ENCODE data around the gene MRPL44. TPM values are rescaled to one million over a fixed set of nuclear protein-coding genes. Genes with fewer than 3 reads are reported as not detected.
"Not testable (repeated sequence)": the region's sequence is repeated elsewhere in the genome, so short reads cannot be mapped to it uniquely, and the experiment has no call there.

Gene MRPL44
- polyA plus RNA-seq, 2 donors, result 8.6 to 17.8 TPM

- no peaks in the 10 kb centered on the region for H3K27me3 ChIP-seq (ENCODE audit: control insufficient read depth in 1 of 2, insufficient read depth in 2 of 2, low read length in 2 of 2)
- no peak overlapping the region for H3K4me3 ChIP-seq (ENCODE audit: low read depth in 1 of 2, low read length in 2 of 2)
- H3K27ac ChIP-seq (ENCODE audit: low read depth in 2 of 2, low read length in 1 of 2), result no peak overlapping the region
- no peaks in the 10 kb centered on the region for H3K9me3 ChIP-seq (ENCODE audit: control insufficient read depth in 2 of 2, insufficient read depth in 1 of 2, low read depth in 1 of 2, low read length in 1 of 2)
- H3K36me3 ChIP-seq (ENCODE audit: control insufficient read depth in 2 of 2, insufficient read depth in 2 of 2, low read length in 1 of 2), result no peaks in the 10 kb centered on the region
- H3K4me1 ChIP-seq (ENCODE audit: control insufficient read depth in 2 of 2, insufficient read depth in 2 of 2, low read length in 1 of 2), result peaks cover 1 to 2% of the 10 kb centered on the region in 2 donors
Measured at GRCh38 chr2:223935459-223936125, 21.7 kb upstream of the MRPL44 start.

GRCh38 chr2:223936862-223937326 is 20.4 kb upstream of the MRPL44 start:
- Histone ChIP-seq H3K36me3 (ENCODE audit: control insufficient read depth in 2 of 2, insufficient read depth in 2 of 2, low read length in 1 of 2) (no peaks in the 10 kb centered on the region), H3K4me1 (ENCODE audit: control insufficient read depth in 2 of 2, insufficient read depth in 2 of 2, low read length in 1 of 2) (peaks cover 0 to 4% of the 10 kb centered on the region in 2 donors), H3K27ac (ENCODE audit: low read depth in 2 of 2, low read length in 1 of 2) (no peak overlapping the region), H3K27me3 (ENCODE audit: control insufficient read depth in 1 of 2, insufficient read depth in 2 of 2, low read length in 2 of 2) (no peaks in the 10 kb centered on the region), H3K9me3 (ENCODE audit: control insufficient read depth in 2 of 2, insufficient read depth in 1 of 2, low read depth in 1 of 2, low read length in 1 of 2) (no peaks in the 10 kb centered on the region), H3K4me3 (ENCODE audit: low read depth in 1 of 2, low read length in 2 of 2) (no peak overlapping the region)
- WGBS, 2 donors, result 66 to 69% methylated on average over 5 of the region's 5 CpGs

- Histone ChIP-seq H3K9me3 (ENCODE audit: control insufficient read depth in 2 of 2, insufficient read depth in 1 of 2, low read depth in 1 of 2, low read length in 1 of 2) (no peaks in the 10 kb centered on the region), H3K4me1 (ENCODE audit: control insufficient read depth in 2 of 2, insufficient read depth in 2 of 2, low read length in 1 of 2) (peaks cover 0 to 4% of the 10 kb centered on the region in 2 donors), H3K4me3 (ENCODE audit: low read depth in 1 of 2, low read length in 2 of 2) (no peak overlapping the region), H3K27me3 (ENCODE audit: control insufficient read depth in 1 of 2, insufficient read depth in 2 of 2, low read length in 2 of 2) (no peaks in the 10 kb centered on the region), H3K27ac (ENCODE audit: low read depth in 2 of 2, low read length in 1 of 2) (no peak overlapping the region), H3K36me3 (ENCODE audit: control insufficient read depth in 2 of 2, insufficient read depth in 2 of 2, low read length in 1 of 2) (no peaks in the 10 kb centered on the region)
- 2 to 5% methylated on average over 1 of the region's 1 CpG for WGBS, 2 donors
Measured at GRCh38 chr2:223937535-223937934, 19.7 kb upstream of the MRPL44 start.

- not testable (repeated sequence) for H3K4me3 ChIP-seq (ENCODE audit: low read depth in 1 of 2, low read length in 2 of 2); H3K4me1 ChIP-seq (ENCODE audit: control insufficient read depth in 2 of 2, insufficient read depth in 2 of 2, low read length in 1 of 2); H3K27me3 ChIP-seq (ENCODE audit: control insufficient read depth in 1 of 2, insufficient read depth in 2 of 2, low read length in 2 of 2); H3K27ac ChIP-seq (ENCODE audit: low read depth in 2 of 2, low read length in 1 of 2); H3K36me3 ChIP-seq (ENCODE audit: control insufficient read depth in 2 of 2, insufficient read depth in 2 of 2, low read length in 1 of 2); H3K9me3 ChIP-seq (ENCODE audit: control insufficient read depth in 2 of 2, insufficient read depth in 1 of 2, low read depth in 1 of 2, low read length in 1 of 2)
- WGBS, 2 donors, result 44 to 51% methylated on average over 2 of the region's 2 CpGs
Measured at GRCh38 chr2:223939438-223939837, 17.8 kb upstream of the MRPL44 start.

- no peak overlapping the region for H3K4me3 ChIP-seq (ENCODE audit: low read depth in 1 of 2, low read length in 2 of 2)
- H3K36me3 ChIP-seq (ENCODE audit: control insufficient read depth in 2 of 2, insufficient read depth in 2 of 2, low read length in 1 of 2), result no peaks in the 10 kb centered on the region
- H3K9me3 ChIP-seq (ENCODE audit: control insufficient read depth in 2 of 2, insufficient read depth in 1 of 2, low read depth in 1 of 2, low read length in 1 of 2), result no peaks in the 10 kb centered on the region
- WGBS, 2 donors, result 50 to 55% methylated on average over 12 of the region's 12 CpGs
- H3K27ac ChIP-seq (ENCODE audit: low read depth in 2 of 2, low read length in 1 of 2), result no peak overlapping the region
- peaks cover 3 to 4% of the 10 kb centered on the region in 2 donors for H3K4me1 ChIP-seq (ENCODE audit: control insufficient read depth in 2 of 2, insufficient read depth in 2 of 2, low read length in 1 of 2)
- H3K27me3 ChIP-seq (ENCODE audit: control insufficient read depth in 1 of 2, insufficient read depth in 2 of 2, low read length in 2 of 2), result no peaks in the 10 kb centered on the region
Measured at GRCh38 chr2:223941579-223942277, 15.5 kb upstream of the MRPL44 start.

GRCh38 chr2:223943135-223943534 is 14.1 kb upstream of the MRPL44 start:
- Histone ChIP-seq H3K27ac (ENCODE audit: low read depth in 2 of 2, low read length in 1 of 2) (no peak overlapping the region), H3K27me3 (ENCODE audit: control insufficient read depth in 1 of 2, insufficient read depth in 2 of 2, low read length in 2 of 2) (no peaks in the 10 kb centered on the region), H3K9me3 (ENCODE audit: control insufficient read depth in 2 of 2, insufficient read depth in 1 of 2, low read depth in 1 of 2, low read length in 1 of 2) (no peaks in the 10 kb centered on the region), H3K4me3 (ENCODE audit: low read depth in 1 of 2, low read length in 2 of 2) (no peak overlapping the region), H3K36me3 (ENCODE audit: control insufficient read depth in 2 of 2, insufficient read depth in 2 of 2, low read length in 1 of 2) (no peaks in the 10 kb centered on the region), H3K4me1 (ENCODE audit: control insufficient read depth in 2 of 2, insufficient read depth in 2 of 2, low read length in 1 of 2) (peaks cover 3 to 10% of the 10 kb centered on the region in 2 donors)
- WGBS, 2 donors, result 67 to 71% methylated on average over 1 of the region's 1 CpG

GRCh38 chr2:223943561-223944008 is 13.7 kb upstream of the MRPL44 start:
- no peaks in the 10 kb centered on the region for H3K27me3 ChIP-seq (ENCODE audit: control insufficient read depth in 1 of 2, insufficient read depth in 2 of 2, low read length in 2 of 2)
- 16 to 21% methylated on average over 7 of the region's 7 CpGs for WGBS, 2 donors
- H3K9me3 ChIP-seq (ENCODE audit: control insufficient read depth in 2 of 2, insufficient read depth in 1 of 2, low read depth in 1 of 2, low read length in 1 of 2), result no peaks in the 10 kb centered on the region
- no peaks in the 10 kb centered on the region for H3K36me3 ChIP-seq (ENCODE audit: control insufficient read depth in 2 of 2, insufficient read depth in 2 of 2, low read length in 1 of 2)
- H3K4me3 ChIP-seq (ENCODE audit: low read depth in 1 of 2, low read length in 2 of 2), result peak overlapping the region in 1 of 2 donors; percentile 83
- H3K4me1 ChIP-seq (ENCODE audit: control insufficient read depth in 2 of 2, insufficient read depth in 2 of 2, low read length in 1 of 2), result peaks cover 3 to 10% of the 10 kb centered on the region in 2 donors
- peak overlapping the region in 1 of 2 donors; percentile 38 for H3K27ac ChIP-seq (ENCODE audit: low read depth in 2 of 2, low read length in 1 of 2)

GRCh38 chr2:223944166-223944702 is 13.0 kb upstream of the MRPL44 start:
- H3K27me3 ChIP-seq (ENCODE audit: control insufficient read depth in 1 of 2, insufficient read depth in 2 of 2, low read length in 2 of 2), result no peaks in the 10 kb centered on the region
- H3K4me3 ChIP-seq (ENCODE audit: low read depth in 1 of 2, low read length in 2 of 2), result peak overlapping the region; percentile 83 to 99
- WGBS, 2 donors, result 2% methylated on average over 46 of the region's 46 CpGs
- no peaks in the 10 kb centered on the region for H3K9me3 ChIP-seq (ENCODE audit: control insufficient read depth in 2 of 2, insufficient read depth in 1 of 2, low read depth in 1 of 2, low read length in 1 of 2)
- peaks cover 3 to 10% of the 10 kb centered on the region in 2 donors for H3K4me1 ChIP-seq (ENCODE audit: control insufficient read depth in 2 of 2, insufficient read depth in 2 of 2, low read length in 1 of 2)
- H3K27ac ChIP-seq (ENCODE audit: low read depth in 2 of 2, low read length in 1 of 2), result peak overlapping the region; percentile 78 to 86
- no peaks in the 10 kb centered on the region for H3K36me3 ChIP-seq (ENCODE audit: control insufficient read depth in 2 of 2, insufficient read depth in 2 of 2, low read length in 1 of 2)

GRCh38 chr2:223944703-223945531 is 12.3 kb upstream of the MRPL44 start, which contains the start of gene WDFY1:
WDFY1 (minus strand) TSS chr2:223945335; CDS start chr2:223945284, 51 bp downstream.
- Histone ChIP-seq H3K4me3 (ENCODE audit: low read depth in 1 of 2, low read length in 2 of 2) (peak within 1 kb of the TSS; percentile 83 to 99), H3K27ac (ENCODE audit: low read depth in 2 of 2, low read length in 1 of 2) (peak within 1 kb of the TSS; percentile 78 to 86), H3K27me3 (ENCODE audit: control insufficient read depth in 1 of 2, insufficient read depth in 2 of 2, low read length in 2 of 2) (no peaks in the 10 kb centered on the region), H3K9me3 (ENCODE audit: control insufficient read depth in 2 of 2, insufficient read depth in 1 of 2, low read depth in 1 of 2, low read length in 1 of 2) (no peaks in the 10 kb centered on the region), H3K4me1 (ENCODE audit: control insufficient read depth in 2 of 2, insufficient read depth in 2 of 2, low read length in 1 of 2) (peaks cover 3 to 10% of the 10 kb centered on the region in 2 donors), H3K36me3 (ENCODE audit: control insufficient read depth in 2 of 2, insufficient read depth in 2 of 2, low read length in 1 of 2) (no peaks in the 10 kb centered on the region)
- 0 to 1% methylated on average over 62 to 87 of the region's 87 CpGs for WGBS, 2 donors
